WERI-Rb-1 (cell line): ENCODE results near the gene FAM32A.
A peak's percentile ranks its signal among the peaks of the same experiment; 100 is the strongest.

Experiments used
- DNase-seq: peaks from one replicate; pipeline ENCODE4 v3.0.0-alpha.2; 2020
- H3K27ac ChIP-seq: fragments of 250-450 bp; sonication (Bioruptor Pico); 2 replicates; pipeline ENCODE4 v1.5.1; 2020; ENCODE audit warnings: mild to moderate bottlenecking, moderate library complexity
- H3K27me3 ChIP-seq: fragments of 250-450 bp; sonication (Bioruptor Pico); 2 replicates; pipeline ENCODE4 v1.5.1; 2021; ENCODE audit warnings: mild to moderate bottlenecking, low read depth, moderate library complexity; ENCODE audit not compliant: insufficient read depth, severe bottlenecking
- H3K36me3 ChIP-seq: fragments of 250-450 bp; sonication (Bioruptor Pico); 2 replicates; pipeline ENCODE4 v1.5.1; 2020; ENCODE audit warnings: mild to moderate bottlenecking, moderate library complexity
- H3K4me3 ChIP-seq: 2 replicates; pipeline ENCODE4 v1.5.1; 2011; ENCODE audit warnings: low read depth, mild to moderate bottlenecking, control low read depth, low read length
- H3K9me3 ChIP-seq: fragments of 250-450 bp; sonication (Bioruptor Pico); 2 replicates; pipeline ENCODE4 v1.5.1; 2021; ENCODE audit warnings: mild to moderate bottlenecking, moderate library complexity; ENCODE audit not compliant: severe bottlenecking
- CTCF ChIP-seq: IDR thresholded peaks from 2 replicates; pipeline ENCODE4 v1.5.1; 2011; ENCODE audit warnings: low read depth, mild to moderate bottlenecking, control low read depth, inconsistent platforms, low read length

The FAM32A gene

GRCh38 chr19:16184665-16185122 lies 516 bp upstream of the FAM32A start:
- Histone ChIP-seq H3K4me3 (peak overlapping the region; percentile 98), H3K27ac (no peak overlapping the region)
- no peak for TF ChIP-seq CTCF

GRCh38 chr19:16185768-16186123 lies 536 bp downstream of the FAM32A start:
- no peaks in the 10 kb centered on the region for H3K9me3 ChIP-seq
- H3K4me3 ChIP-seq: peak overlapping the region; percentile 98
- H3K27me3 ChIP-seq: peaks cover 7% of the 10 kb centered on the region
- TF ChIP-seq CTCF: peak; percentile 64
- peak; percentile 66 for DNase-seq
- H3K27ac ChIP-seq: peak overlapping the region; percentile 84
- peaks cover 30% of the 10 kb centered on the region for H3K36me3 ChIP-seq

More at GRCh38 chr19:16184665-16185122, 516 bp upstream of the FAM32A start:
- H3K36me3 ChIP-seq: peaks cover 19% of the 10 kb centered on the region
- H3K9me3 ChIP-seq: no peaks in the 10 kb centered on the region
- DNase-seq: no peak
- H3K27me3 ChIP-seq: peaks cover 11% of the 10 kb centered on the region

- DNase-seq: no peak
- Histone ChIP-seq H3K27me3 (no peaks in the 10 kb centered on the region), H3K27ac (no peak overlapping the region), H3K36me3 (peaks cover 45% of the 10 kb centered on the region), H3K9me3 (no peaks in the 10 kb centered on the region), H3K4me3 (no peak overlapping the region)
- no peak for TF ChIP-seq CTCF
Observed at GRCh38 chr19:16188521-16188920, 3.3 kb downstream of the FAM32A start.

- Histone ChIP-seq H3K9me3 (no peaks in the 10 kb centered on the region), H3K27ac (no peak overlapping the region), H3K4me3 (no peak overlapping the region), H3K27me3 (no peaks in the 10 kb centered on the region), H3K36me3 (peaks cover 45% of the 10 kb centered on the region)
- no peak for TF ChIP-seq CTCF
- no peak for DNase-seq
Observed at GRCh38 chr19:16190198-16190597, 5.0 kb downstream of the FAM32A start.

- Histone ChIP-seq H3K36me3 (peaks cover 45% of the 10 kb centered on the region), H3K4me3 (no peak overlapping the region), H3K27ac (no peak overlapping the region), H3K9me3 (no peaks in the 10 kb centered on the region), H3K27me3 (no peaks in the 10 kb centered on the region)
- no peak for DNase-seq
- no peak for TF ChIP-seq CTCF
Observed at GRCh38 chr19:16190736-16191135, 5.5 kb downstream of the FAM32A start.

- Histone ChIP-seq H3K9me3 (no peaks in the 10 kb centered on the region), H3K4me3 (no peak overlapping the region), H3K27ac (no peak overlapping the region), H3K27me3 (no peaks in the 10 kb centered on the region), H3K36me3 (peaks cover 45% of the 10 kb centered on the region)
- no peak for DNase-seq
- no peak for TF ChIP-seq CTCF
Observed at GRCh38 chr19:16191216-16191908, 6.2 kb downstream of the FAM32A start.
